Activated gamma-delta T cell (primary cell): Measurements from ENCODE around the gene PPP1R37.

ENCODE experiments used
- DNase-seq: peaks from one replicate; lab custom pipeline; 2025; lab: John Stamatoyannopoulos, UW

Gene PPP1R37

DNA sequence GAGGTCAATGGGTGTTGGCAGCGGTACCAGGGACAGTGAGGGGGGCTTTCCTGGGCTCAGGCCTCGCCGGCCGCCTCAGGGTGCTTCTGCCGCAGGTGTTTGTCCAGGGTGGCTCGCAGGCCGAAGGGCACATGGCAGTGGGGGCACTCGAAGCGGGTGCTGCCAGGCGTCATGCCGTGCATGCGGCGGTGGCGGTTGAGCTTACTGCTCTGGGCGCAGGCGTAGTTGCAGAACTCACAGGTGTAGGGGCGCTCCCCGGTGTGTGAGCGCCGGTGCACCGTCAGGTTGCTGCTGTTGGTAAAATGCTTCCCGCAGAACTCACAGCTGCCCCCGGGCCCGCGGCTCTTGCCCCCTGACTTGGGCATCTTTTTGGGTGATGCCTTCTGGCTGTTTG lies 21.4 kb upstream of the PPP1R37 start:
- no peak for DNase-seq

DNA sequence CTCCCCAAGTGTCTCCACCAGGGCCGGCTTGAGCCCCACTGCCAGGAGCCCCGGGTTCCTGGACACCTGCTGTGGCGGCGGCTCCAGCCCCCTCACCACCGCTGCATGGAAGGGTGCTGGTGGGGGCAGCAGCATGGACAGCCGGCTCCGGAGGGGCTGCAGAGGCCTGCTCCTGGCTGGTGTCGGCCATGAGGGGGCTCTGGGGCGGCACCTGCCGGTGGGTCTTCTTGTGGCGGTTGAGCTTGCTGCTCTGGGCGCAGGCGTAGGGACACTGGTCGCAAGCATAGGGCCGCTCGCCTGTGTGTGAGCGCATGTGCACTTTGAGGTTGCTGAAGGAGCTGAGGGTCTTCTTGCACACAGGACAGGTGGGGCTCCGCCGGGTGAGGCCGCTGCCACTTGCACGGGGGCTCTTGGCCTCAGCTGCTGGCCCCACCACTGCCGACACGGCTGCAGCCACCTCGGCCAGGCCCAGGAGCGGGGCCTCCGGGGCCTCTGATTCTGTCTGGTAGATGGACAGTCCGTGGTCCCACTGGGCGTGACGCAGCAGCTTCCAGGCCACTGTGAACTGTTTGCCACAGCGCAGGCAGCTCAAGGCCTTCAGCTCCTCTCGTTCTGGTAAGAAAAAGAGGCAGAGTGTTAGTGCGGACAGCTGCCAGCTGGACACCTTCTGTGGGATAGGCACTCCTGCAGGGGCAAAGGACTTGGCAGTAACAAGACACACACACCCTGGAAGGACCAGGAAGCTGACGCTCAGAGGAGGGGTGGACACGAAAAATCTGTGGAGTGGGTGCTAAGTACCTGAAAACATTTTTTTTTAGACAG lies 20.8 kb upstream of the PPP1R37 start:
- no peak for DNase-seq

DNA sequence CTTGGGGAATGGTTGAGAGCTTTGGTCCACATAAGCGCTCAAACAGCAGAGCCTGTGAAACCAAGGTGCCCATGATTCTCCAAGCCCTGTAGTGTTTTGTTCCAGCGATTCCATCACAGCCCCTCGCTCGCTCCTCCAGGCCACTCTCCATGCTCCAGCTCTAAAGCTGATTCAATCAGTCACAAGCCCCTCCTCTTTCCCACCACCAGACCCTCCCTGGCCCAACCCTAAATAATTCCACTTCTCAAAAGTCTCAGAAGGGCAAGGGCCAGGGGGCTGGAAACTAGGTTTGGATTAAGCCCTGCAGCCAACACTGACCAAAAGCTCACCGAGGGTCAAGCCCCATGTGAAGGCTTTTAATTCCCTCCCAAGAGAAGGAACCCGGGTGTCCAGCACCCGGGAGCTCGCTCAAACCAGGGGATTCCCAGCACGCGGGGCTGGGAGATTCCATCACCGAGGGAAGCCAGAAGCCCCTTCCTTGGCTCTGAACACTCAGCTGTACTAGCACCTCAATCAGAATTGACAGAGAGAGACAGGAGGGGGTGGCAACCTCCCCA lies 18.2 kb upstream of the PPP1R37 start:
- DNase-seq, result no peak

DNA sequence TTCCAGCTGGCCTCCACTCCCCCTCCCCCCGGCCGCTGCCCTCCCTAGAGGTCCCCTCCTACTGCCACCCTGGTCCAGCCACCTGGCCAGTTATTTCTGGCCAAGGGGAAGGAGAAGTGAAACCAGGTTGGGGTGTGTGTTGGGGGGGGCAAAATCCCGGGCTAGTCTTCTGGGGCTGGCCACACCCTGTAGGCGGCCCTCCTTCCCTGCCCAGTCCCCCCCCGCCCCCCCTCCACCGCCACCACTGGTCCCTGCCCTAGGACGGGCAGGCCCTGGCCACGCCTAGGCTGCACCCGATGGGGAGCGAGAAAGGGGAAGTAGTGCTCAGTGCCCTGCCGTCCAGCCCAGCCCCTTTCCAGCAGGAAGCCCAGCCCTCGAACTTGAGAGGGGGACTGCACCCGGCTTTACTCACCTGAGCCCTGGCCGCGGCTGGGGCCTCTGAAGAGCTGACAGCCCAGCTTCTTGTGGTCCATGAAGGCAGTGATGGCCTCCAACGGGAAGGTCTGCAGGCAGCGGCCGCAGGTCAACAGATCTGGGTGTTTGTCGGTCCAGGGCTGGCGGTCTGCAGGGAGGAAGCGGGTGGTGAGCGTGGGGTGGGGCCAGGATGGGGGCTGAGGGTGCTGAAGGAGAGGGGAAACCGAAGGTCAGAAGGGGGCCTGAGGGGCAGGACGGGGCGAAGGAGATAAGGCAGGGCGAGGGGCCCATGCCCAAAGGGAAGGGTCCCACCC lies 17.5 kb upstream of the PPP1R37 start:
- no peak for DNase-seq

DNA sequence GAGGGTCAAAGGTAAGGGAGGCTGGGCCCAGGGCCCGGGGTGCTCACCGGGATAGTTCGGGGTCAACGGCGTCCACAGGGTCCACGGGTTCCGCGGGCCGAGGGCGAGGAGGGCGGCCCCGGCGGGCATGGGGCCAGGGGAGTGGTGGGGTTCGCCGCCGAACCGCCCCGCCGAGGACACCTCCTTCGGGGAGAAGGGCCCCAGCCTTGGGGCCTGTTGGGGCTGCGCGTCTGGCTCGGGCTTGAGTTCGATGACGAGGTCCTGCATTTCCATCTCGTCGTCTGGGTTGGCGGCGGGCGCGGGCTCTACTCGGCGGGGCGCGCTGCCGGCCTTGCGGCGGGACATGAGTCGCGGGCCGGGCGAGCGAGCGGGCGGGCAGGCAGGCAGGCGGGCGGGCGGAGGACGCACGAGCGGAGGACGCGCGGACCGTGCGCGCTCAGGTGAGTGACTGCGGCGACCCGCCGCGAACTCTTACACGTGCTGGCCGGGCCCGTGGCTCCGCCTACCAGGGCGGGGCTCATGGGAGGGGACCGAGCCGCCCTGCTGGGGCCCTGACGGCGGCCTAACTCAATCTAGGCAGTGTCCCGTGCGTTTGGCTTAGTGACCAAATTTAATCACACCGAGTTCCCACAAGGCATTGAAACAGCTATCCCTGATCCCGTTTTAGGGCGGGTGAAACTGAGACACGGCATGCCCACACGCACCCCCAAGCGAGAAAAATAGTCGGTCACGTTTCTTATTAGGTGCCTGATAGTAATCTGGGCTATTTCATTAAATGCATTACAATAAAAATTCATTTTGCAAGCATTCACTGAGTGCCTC lies 16.7 kb upstream of the PPP1R37 start, which contains the start of gene ZNF296:
Gene ZNF296, minus strand, starts transcription at position 450 of the 822 bp plus-strand sequence. Its CDS starts 105 bp downstream, at position 345.
- DNase-seq, result peak; percentile 71

DNA sequence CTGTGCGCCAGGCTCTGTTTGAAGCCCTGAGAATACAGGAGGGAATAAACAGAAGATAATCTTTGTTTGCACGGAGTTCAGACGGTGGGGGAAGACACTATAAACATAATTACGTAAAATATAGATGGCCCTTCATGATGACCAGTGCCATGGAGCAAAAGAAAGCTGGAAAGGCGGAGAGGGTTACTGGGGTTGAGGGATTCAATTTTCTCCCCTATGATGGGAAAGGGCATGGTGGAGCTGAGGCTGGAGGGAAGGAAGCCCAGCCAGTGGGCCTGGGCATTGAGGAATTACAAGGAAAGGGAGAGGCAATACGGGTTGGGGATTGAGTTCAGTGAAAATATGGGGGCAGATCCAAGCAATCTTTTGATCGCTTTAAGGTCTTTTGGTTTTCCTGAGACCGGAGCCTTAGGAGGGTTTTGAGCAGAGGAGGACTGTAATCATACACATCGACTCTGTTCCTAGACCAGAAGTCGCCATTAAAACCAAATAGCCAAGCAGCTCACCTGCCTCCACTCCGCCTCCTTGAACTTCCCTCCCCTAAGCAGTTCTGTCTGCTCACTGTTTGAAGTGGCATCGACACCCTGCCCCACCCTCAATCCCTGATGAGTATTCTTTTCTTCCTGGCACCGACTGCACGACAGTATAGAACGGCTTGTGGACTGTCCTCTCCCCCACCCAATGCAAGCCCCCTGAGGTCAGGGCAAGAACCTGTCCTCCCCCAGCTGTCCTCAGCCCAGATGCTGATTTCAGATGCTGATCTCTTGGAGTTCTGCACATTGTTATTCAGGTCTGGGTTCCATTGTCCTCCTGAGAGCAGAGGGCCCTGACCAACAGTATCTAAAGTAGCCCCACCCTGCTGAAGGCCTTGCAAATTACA lies 15.9 kb upstream of the PPP1R37 start:
- DNase-seq, result no peak

DNA sequence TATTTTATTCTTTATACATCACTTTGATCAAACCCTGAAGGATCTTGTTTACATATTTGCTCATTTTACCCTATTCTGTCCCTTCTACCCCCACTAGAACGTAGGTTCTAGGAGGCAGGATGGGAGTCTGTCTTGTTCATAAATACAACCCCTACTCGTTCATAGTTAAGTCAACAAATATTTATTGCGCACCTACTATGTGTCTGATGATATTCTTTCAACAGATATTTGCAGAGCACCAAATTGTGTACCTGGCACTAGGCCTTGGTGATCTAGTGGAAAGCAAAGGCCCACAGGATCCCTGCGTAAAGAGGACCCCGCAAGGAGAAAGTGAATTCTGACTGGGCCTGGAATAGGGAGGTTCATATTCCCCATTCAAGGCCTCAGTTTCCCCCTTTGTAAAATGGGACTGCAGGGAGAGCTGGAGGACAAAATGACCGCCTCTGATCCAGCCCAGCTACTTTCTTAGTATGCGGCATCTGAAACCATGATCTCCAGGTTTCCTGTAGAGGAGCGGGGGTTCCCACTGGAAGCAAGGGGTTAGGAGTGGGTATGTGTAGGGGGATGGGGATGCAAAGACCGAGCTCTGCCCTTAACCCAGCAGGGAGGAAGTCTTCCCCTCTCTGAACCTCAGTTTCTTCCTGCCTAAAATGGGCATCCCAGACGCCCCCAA lies 14.5 kb upstream of the PPP1R37 start:
- no peak for DNase-seq

DNA sequence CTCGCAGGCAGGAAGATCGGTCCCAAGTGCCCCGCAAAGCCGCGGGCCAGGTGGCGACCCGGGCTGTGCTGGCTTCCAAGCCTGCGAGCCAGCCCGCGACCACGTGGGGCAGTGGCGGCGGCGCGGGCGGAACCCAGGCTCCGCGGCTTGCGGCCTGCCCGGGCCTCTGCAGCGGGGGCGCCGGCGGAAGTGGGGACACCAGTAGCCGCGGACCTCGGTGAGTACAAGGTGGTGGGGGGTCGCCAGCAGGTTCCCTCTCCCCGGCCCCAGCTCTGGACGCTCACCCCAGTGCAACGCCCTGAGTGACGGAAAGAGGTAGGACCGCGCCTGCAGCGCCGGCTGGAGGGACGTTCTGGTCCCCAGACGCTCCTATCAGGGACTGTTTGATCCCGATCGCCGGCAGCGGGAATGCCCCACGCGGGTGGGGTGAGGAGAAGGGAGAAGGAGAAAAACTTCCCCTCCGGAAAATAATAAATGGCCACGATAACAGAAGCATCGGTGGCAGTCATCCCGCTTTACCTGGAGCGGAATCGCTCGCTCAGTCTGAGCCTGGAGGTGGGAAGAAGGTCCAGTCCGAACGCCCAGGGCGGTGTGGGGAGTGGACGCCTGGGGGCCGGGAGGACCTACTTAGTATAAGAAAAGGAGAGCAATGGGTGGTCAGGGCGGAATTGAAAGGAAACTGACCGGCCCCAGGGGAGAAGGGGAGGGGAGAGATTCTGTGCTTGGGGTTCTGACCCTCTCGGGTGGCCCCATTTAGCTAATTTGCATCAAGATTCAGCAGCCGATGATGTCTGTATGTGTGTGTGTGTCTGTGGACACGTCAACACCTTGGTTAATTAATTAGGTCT lies 13.7 kb upstream of the PPP1R37 start, which contains the start of gene GEMIN7:
Gene GEMIN7, plus strand, starts transcription at position 198 of the 848 bp plus-strand sequence. CDS start 10,855 bp downstream, outside the sequence.
- peak; percentile 67 for DNase-seq

DNA sequence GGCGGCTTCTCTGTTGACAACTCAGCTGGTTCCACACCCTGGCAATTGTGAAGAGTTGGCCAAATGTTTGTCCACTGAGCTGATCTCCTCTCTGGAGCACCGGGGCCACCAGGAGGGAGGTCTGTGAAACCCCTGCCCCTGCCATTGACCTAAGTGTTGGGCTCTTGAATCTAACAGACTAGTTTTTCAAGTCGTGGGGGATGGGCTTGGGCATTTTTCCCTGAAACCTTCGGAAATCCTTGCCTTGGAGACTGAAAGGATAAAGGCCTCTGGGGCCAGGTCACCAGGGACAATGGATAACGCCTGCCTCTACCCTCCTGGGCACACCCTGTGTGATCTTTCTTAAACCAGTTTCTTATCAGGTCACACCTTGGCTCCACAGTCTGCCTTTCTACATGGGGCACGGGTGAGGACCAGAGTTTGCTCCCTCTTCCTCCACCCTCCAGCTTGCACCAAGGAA lies 13.0 kb upstream of the PPP1R37 start:
- no peak for DNase-seq

DNA sequence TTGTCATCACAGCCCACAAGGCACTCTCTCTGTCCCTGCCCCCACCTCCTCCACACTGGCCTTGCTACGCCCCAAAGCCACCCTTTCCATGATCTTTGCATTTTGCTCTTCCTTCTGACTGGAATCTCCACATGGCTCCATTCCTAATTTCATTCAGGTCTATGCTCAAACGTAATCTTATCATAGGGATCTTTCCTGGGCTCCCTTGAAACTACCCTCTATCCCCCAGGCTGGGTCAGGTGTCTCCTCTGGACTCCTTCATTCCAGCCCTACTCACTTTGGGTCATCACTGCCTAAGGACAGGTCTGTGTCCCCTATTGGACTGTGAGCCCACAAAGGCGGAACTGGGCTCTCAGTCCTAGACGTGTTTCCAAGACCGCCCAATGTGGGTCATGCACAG lies 10.8 kb upstream of the PPP1R37 start:
- no peak for DNase-seq

DNA sequence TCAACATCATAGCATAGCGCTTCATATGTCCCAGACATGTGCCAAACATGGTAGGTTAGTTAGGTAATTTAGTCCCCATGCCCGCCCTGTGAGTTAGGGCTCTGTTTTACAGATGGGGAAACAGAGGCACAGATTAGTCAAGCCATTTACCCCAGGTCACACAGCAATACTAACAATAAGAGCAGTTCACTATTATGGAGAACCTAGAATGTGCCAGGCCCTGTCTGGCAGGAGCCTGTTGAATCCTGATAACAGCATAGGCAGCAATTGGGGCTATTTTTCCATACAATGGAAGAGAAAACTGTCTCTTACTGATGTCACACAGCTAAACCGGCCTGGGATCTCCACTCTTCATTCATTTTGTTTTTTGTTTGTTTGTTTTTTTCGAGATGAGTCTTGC lies 6.5 kb upstream of the PPP1R37 start:
- no peak for DNase-seq

DNA sequence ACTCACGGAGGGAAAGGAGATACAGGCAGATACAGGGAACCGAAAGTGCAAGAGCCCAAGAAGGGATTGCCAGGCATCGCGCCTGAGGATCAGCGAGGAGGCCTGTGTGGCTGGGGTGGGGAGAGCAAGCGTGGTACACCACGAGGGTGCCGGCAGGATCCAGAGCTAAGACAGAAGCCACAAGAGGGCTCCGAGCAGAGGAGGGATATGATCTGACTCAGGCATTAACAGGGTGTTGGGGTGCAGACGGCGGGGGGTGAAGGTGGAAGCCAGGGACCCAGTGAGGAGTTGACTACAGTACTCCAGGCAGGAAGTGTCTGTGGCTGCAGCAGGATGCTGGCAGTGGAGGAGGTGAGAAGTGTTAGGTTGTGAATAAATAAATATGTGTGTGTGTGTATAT lies 5.4 kb upstream of the PPP1R37 start:
- DNase-seq, result peak; percentile 54

DNA sequence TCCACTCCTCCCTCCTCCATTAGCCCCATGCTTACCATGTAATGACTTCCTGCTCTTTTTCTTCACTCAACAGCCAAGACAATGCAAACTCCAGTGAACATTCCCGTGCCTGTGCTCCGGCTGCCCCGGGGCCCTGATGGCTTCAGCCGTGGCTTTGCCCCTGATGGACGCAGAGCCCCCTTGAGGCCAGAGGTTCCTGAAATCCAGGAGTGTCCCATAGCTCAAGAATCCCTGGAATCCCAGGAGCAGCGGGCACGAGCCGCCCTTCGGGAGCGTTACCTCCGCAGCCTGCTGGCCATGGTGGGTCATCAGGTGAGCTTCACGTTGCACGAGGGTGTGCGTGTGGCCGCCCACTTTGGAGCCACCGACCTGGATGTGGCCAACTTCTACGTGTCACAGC lies 2.9 kb upstream of the PPP1R37 start:
- DNase-seq, result no peak

DNA sequence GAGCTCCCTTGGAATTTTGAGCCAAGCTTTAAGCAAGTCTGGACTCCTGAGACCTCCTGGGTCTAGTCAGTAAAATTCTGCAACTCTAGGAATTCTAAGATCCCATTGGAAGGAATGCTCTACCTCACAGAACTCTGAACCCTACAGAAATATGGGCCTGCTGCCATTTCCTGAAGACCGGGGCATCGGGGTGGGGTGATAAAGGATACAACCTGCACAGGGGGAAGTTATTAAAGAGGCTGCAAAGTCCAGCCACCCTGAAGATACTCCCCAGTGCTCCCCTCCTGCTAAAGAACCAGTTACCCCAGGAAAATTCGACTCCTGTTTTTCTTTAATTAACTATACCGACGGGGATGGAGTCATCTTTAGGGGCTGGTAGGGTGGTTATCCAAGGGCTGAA lies 2.4 kb upstream of the PPP1R37 start:
- DNase-seq, result no peak

DNA sequence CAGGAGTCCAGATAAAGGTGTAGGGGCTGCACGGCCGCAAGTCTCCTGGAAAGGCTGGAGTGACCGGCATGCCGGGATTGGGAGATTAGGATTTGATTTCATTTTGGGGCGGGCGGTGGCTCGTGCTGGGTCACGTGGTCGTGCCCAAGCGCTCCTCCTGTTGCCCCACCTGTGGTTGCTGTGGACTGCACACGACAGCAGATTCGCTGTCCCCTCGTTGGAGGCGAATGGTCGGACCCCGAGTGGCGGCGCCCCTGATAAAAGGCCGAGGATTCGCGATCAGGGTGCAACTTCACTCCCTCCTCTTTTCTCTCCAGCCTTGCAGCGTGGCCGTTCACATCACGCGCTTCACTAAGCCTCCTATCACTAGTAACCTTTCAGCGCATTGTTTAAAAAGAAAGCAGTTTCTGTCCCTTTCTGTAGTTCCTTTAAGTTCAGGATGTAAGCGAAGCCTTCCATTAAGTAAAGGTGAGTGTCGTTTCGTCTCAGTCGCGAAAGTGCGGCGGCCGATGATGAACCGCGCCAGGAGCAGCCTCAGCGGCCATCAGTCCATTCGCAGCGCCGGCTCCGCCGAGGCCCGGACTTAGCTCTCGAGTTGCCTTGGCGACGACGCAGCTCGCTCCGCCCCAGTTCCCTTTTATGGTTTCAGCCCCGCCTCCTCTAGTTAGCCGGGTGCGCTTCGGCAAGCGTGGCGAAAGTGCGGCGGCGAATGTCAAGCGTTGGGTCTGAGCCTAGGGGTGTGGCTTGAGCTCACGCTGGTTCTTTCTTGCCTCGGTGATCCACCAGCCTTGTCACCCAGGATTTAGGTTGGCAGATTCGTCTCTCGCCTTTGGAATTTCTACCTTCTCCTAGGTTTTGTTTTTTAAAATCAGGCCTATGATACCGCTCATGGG lies 1.7 kb upstream of the PPP1R37 start:
- DNase-seq, result peak; percentile 97

DNA sequence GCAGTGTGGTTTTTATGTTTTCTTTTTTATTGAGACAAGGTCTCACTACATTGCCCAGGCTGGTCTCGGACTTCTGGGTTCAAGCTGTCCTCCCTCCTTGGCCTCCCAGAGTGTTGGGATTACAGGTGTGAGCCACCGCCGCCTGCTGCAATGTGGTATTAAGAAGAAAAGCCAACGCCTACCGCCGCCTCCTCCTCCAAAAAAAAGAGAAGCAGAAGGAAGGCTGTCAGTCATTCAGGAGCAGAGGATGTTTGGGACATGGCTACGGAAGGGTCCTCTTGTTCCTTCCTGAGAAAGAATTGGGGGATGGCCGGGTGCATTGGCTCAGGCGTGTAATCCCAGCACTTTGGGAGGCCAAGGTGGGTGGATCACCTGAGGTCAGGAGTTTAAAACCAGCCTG lies 1.2 kb downstream of the PPP1R37 start:
- DNase-seq, result no peak

DNA sequence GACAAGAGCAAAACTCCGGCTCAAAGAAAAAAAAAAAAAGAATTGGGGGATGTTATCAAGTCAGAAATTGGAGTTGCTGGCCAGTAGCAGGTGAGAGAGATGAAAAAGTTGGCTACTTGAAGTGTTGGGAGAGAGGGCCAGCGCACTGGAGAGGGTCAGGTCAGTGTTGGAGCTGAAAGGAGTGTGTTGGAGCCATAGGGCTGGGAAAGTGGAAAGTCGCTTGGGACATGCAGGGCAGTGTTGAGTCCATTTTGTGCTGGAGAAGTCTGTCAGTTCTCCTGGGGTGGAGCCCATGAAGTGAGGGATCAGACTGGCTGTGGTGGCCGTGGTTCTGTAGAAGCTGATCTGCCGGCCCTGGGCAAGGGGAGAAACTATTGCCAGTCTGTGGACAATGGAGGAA lies 1.7 kb downstream of the PPP1R37 start:
- no peak for DNase-seq
